Epithelial cell of esophagus (primary cell): ENCODE data around the gene CPVL.

ENCODE experiments used
- DNase-seq: peaks from one replicate; pipeline ENCODE4 v3.0.0; 2010; ENCODE audit warnings: low read depth
- H3K4me3 ChIP-seq: 2 replicates; pipeline ENCODE4 v1.5.1; 2011; ENCODE audit warnings: mild to moderate bottlenecking, low read length, control low read depth
- CTCF ChIP-seq: IDR thresholded peaks from 2 replicates; pipeline ENCODE4 v1.5.1; 2011; ENCODE audit warnings: low read depth, mild to moderate bottlenecking, low read length, control low read depth, inconsistent platforms; ENCODE audit not compliant: insufficient read depth; ENCODE audit errors: missing control alignments

CPVL gene

DNA sequence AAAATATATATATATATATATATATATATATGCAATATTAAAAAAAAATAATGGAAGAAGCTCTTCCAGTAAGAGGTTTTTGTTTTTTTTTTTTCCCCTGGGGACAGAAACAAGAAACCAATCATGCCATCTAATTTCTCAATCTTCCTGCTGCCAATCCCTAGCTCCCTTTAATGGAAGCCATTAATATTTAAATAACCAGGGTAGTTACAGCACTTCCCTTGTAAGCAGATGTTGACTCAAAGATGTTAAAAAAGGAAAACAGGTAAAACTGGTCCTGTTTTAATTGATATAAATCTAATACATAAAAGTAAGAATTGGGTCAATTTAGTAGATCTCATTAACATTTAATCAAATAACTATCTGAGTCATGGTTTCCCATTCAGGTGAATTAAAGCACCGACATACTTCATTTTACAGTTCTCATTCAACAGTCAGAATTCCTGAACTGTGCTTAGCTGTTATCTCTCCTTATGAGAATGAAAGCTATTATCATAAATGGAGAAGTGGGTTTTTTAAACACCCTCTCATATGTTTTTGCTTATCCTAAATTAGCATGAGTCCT, 22.6 kb downstream of the CPVL start:
- no peak for TF ChIP-seq CTCF
- DNase-seq: peak; percentile 31
- H3K4me3 ChIP-seq: no peak overlapping the region

GRCh38 chr7:29122759-29123158, 23.6 kb downstream of the CPVL start:
- H3K4me3 ChIP-seq: no peak overlapping the region
- no peak for DNase-seq
- TF ChIP-seq CTCF: no peak

- H3K4me3 ChIP-seq: no peak overlapping the region
- DNase-seq: no peak
- no peak for TF ChIP-seq CTCF
These were observed 24.3 kb downstream of the CPVL start for GRCh38 chr7:29122081-29122480.

- H3K4me3 ChIP-seq: no peak overlapping the region
- DNase-seq: no peak
- TF ChIP-seq CTCF: no peak
These were observed 25.4 kb downstream of the CPVL start for GRCh38 chr7:29120955-29121354.

GRCh38 chr7:29119538-29119937, 26.8 kb downstream of the CPVL start:
- DNase-seq: no peak
- no peak for TF ChIP-seq CTCF
- no peak overlapping the region for H3K4me3 ChIP-seq

GRCh38 chr7:29116361-29117200, 29.8 kb downstream of the CPVL start:
- no peak for DNase-seq
- TF ChIP-seq CTCF: no peak
- H3K4me3 ChIP-seq: no peak overlapping the region
